ENCODE results near the gene SIDT2. TPM values are rescaled to one million over a fixed set of nuclear protein-coding genes. Genes with fewer than 3 reads are reported as not detected.
"Not testable (repeated sequence)": the region's sequence is repeated elsewhere in the genome, so short reads cannot be mapped to it uniquely, and the experiment has no call there.

The SIDT2 gene
- total RNA-seq, 4 donors from 2014 or later = 63.4 to 101 (median 81.1) TPM

DNA sequence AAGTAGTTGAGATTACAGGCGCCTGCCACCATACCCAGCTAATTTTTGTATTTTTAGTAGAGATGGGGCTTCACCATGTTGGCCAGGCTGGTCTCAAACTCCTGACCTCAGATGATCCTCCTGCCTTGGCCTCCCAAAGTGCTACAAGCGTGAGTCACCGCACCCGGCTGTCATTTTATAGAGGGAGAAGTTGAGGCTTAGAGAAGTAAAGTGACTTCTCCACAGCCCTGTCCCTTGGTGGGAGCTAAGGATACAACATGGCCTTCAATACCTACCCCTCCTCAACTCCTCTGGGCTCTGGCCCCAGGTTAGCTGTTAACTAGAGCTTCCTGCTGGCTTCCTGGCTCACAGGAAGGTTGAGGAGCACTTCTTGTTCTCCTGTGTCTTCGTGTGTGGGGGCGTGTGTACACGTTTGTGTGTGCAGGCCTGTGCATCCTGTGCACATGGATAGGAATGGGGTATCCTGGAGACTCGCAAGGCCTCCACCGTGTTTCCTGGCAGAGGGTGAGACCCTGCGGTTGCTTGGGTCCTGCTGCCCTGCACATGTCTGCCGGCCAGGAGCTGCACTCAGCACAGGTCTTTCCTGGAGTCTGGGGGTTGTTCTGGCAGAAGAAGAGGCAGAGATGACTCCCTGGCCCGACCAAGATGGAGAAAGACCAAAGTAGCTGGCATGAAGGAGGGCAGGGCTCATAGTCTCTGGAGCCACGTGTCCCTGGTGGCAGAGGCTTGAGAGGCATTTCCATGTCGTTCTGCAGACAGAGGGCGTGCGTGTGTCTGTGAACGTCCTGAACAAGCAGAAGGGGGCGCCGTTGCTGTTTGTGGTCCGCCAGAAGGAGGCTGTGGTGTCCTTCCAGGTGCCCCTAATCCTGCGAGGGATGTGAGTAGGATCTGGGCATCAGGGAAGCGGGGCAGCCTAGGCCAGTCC lies 2.4 kb downstream of the SIDT2 start:
- ATAC-seq (ENCODE audit: low FRiP score) (peak; percentile 26), DNase-seq (ENCODE audit: low spot score) (peak; percentile 35)
- TF ChIP-seq, protein P1, sequence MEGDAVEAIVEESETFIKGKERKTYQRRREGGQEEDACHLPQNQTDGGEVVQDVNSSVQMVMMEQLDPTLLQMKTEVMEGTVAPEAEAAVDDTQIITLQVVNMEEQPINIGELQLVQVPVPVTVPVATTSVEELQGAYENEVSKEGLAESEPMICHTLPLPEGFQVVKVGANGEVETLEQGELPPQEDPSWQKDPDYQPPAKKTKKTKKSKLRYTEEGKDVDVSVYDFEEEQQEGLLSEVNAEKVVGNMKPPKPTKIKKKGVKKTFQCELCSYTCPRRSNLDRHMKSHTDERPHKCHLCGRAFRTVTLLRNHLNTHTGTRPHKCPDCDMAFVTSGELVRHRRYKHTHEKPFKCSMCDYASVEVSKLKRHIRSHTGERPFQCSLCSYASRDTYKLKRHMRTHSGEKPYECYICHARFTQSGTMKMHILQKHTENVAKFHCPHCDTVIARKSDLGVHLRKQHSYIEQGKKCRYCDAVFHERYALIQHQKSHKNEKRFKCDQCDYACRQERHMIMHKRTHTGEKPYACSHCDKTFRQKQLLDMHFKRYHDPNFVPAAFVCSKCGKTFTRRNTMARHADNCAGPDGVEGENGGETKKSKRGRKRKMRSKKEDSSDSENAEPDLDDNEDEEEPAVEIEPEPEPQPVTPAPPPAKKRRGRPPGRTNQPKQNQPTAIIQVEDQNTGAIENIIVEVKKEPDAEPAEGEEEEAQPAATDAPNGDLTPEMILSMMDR (IDR thresholded peaks at IDR 0.05) = no peak

DNA sequence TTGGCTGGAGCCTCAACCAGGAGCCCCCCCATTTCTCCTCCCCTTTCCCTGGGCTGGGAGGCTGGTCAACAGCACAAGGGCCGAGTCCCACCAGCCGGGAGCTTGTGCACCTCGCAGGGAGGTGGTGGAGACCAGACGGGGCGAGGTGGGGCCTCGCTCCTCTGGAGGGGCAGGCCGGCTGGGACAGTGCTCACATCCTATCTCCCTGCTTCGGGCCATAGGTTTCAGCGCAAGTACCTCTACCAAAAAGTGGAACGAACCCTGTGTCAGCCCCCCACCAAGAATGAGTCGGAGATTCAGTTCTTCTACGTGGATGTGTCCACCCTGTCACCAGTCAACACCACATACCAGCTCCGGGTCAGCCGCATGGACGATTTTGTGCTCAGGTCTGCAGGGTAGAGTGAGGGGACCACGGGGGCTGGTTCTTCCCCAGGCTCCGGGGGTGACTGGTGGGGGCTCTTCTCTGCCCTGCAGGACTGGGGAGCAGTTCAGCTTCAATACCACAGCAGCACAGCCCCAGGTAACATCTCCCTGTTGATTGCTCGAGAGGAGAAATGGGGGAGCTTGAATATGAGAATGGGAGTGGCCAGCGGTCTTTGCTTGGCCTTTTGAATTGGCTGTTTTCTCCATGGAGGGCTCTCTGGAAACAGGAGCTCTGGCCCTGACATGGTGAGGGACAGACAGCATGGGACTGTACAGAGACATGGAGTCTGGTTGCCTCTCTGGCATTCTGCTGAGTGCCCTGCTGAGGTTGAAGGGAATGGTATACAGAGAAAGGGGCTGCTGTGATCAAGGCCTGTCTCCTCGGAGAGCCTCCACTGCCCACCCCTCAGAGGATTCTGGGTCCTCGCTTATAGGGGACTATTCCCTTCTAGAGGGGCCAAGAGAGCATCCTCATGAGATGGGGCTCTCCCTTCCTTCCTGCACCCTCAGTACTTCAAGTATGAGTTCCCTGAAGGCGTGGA lies 3.3 kb downstream of the SIDT2 start:
- TF ChIP-seq, protein P1 (IDR thresholded peaks at IDR 0.05) = no peak
- peak; percentile 7 for DNase-seq (ENCODE audit: low spot score)
- peak; percentile 1 for ATAC-seq (ENCODE audit: low FRiP score)

DNA sequence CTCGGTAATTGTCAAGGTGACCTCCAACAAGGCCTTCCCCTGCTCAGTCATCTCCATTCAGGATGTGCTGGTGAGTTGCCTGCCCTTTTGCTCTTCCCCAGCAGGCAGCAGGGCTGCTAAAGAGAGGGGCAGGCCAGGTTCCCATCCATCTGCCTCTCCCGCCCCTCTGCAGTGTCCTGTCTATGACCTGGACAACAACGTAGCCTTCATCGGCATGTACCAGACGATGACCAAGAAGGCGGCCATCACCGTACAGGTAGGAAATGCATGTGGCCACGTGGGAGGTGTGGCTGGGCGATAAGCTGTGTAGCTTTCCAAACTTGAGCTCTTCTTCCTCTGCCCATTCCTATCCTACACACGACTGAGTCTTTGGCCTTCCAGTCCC lies 4.0 kb downstream of the SIDT2 start:
- TF ChIP-seq, protein P1 (IDR thresholded peaks at IDR 0.05) = no peak
- DNase-seq (ENCODE audit: low spot score) (peak; percentile 9), ATAC-seq (ENCODE audit: low FRiP score) (no peak)

DNA sequence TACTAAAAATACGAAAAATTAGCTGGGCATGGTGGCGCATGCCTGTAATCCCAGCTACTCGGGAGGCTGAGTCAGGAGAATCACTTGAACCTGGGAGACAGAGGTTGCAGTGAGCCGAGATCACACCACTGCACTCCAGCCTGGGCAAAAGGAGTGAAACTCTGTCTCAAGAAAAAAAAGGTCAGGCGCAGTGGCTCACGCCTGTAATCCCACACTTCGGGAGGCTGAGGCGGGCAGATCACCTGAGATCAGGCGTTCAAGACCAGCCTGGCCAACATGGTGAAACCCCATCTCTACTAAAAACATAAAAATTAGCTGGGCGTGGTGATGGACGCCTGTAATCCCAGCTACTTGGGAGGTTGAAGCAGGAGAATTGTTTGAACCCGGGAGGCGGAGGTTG lies 4.6 kb downstream of the SIDT2 start:
- not testable (repeated sequence) for ATAC-seq (ENCODE audit: low FRiP score)

DNA sequence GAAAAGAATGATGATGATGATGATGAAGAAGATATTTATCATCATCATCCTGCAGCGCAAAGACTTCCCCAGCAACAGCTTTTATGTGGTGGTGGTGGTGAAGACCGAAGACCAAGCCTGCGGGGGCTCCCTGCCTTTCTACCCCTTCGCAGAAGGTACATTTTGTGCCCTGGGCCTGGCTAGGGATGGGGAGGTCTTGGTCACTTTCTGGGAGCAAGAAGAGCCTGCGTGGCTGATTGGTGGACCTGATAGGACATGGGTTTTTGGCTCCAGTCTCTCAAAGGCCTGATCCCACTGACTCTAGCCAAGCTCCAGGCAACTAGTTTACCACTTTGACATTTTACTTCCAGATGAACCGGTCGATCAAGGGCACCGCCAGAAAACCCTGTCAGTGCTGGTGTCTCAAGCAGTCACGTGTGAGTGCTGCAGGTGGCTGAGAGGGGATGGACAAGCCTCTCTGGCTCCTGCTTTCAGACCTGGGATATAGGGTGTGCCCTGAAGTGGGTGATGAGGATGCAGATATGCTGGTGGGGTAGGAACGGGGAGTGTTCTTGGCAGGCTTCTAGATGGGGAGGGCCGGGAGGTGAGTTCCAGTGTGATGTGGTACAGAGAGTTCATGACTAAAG lies 5.3 kb downstream of the SIDT2 start:
- DNase-seq (ENCODE audit: low spot score) = peak; percentile 6
- ATAC-seq (ENCODE audit: low FRiP score) = no peak
- TF ChIP-seq, protein P1 (IDR thresholded peaks at IDR 0.05) = no peak

More for the DNA sequence above, 4.6 kb downstream of the SIDT2 start:
- not testable (repeated sequence) for DNase-seq (ENCODE audit: low spot score)

DNA sequence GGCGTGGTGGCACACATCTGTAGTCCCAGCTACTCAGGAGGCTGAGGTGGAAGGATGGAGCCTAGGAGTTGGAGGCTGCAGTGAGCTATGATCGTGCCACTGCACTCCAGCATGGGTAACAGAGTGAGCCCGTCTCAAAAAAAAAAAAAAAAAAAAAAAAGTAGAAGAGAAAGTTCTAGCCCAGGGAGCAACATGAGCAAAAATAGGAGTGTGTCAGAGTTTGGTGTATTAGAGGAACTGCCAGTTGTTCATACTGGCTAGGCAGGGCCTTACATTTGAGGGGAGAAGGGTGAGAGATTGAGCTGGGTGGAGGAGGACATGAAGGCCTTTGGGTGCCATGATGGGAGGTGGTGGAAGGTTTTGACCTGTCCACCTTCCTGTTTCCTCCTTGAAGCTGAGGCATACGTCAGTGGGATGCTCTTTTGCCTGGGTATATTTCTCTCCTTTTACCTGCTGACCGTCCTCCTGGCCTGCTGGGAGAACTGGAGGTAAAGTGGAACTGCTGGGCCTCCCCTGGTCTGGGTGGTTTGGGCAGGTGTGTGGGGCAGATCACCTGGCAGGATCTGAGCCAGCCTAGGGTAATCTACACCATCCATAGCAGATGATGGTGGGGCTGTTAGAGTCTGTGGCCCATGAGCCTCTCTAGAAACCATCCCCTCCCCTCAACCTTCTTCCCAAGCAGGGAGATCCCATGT lies 7.3 kb downstream of the SIDT2 start:
- TF ChIP-seq, protein P1 (IDR thresholded peaks at IDR 0.05) = no peak
- peak; percentile 21 for DNase-seq (ENCODE audit: low spot score)
- no peak for ATAC-seq (ENCODE audit: low FRiP score)

All from omental fat pad (tissue), 4 donors.